Bone marrow (tissue), 2 donors: ENCODE measurements around the gene JAM3.

ENCODE experiments used
- DNase-seq, 2 donors: peaks; one replicate each; lab custom pipeline; 2025; lab: John Stamatoyannopoulos, UW

The JAM3 gene

GRCh38 chr11:134145715-134146114 lies 76.8 kb downstream of the JAM3 start:
- no peak for DNase-seq

GRCh38 chr11:134146598-134146997 lies 77.7 kb downstream of the JAM3 start:
- DNase-seq, result no peak

GRCh38 chr11:134149371-134149770 lies 80.5 kb downstream of the JAM3 start:
- no peak for DNase-seq

GRCh38 chr11:134150195-134150903 lies 81.5 kb downstream of the JAM3 start:
- DNase-seq, result no peak

GRCh38 chr11:134151083-134151747 lies 82.3 kb downstream of the JAM3 start:
- no peak for DNase-seq

GRCh38 chr11:134152696-134153095 lies 83.8 kb downstream of the JAM3 start:
- DNase-seq, result no peak

GRCh38 chr11:134153147-134153905 lies 84.5 kb downstream of the JAM3 start:
- no peak for DNase-seq

GRCh38 chr11:134154441-134154840 lies 85.6 kb downstream of the JAM3 start:
- no peak for DNase-seq

- DNase-seq, result no peak
These were observed 86.6 kb downstream of the JAM3 start for GRCh38 chr11:134155456-134155855.

GRCh38 chr11:134155946-134156865 lies 87.3 kb downstream of the JAM3 start:
- no peak for DNase-seq

GRCh38 chr11:134157451-134157850 lies 88.6 kb downstream of the JAM3 start:
- DNase-seq, result no peak

- no peak for DNase-seq
These were observed 89.2 kb downstream of the JAM3 start for GRCh38 chr11:134158023-134158422.

GRCh38 chr11:134159652-134160051 lies 90.8 kb downstream of the JAM3 start:
- DNase-seq, result no peak

GRCh38 chr11:134164490-134165370 lies 95.9 kb downstream of the JAM3 start:
- no peak for DNase-seq

GRCh38 chr11:134170177-134170918 lies 101.5 kb downstream of the JAM3 start:
- DNase-seq, result no peak

GRCh38 chr11:134170919-134171281 lies 102.0 kb downstream of the JAM3 start:
- DNase-seq, result no peak

GRCh38 chr11:134171951-134172350 lies 103.1 kb downstream of the JAM3 start:
- DNase-seq, result no peak

- DNase-seq, result no peak
These were observed 104.4 kb downstream of the JAM3 start for GRCh38 chr11:134173296-134173695.

- DNase-seq, result no peak
These were observed 107.4 kb downstream of the JAM3 start for GRCh38 chr11:134176284-134176683.

- DNase-seq, result no peak
These were observed 109.3 kb downstream of the JAM3 start for GRCh38 chr11:134178032-134178674.
